ENCODE measurements around the gene LIPM.

The LIPM gene

DNA sequence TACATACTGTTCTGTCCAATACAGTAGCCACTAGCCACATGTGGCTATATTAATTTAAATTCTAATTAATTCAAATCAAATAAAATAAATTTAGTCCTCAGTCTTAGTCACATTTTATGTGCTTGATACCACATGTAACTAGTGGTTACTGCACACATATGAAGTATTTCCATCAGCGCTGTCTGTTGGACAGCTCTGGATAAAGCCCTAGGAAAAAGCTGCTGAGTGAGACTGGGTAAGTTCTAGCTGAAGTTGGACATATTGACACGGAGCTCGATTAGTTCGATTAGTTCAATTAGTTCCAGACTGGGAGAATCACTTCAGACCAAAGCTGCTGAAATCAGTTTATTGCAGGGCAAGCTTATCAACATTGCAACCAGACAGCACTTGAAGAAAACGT is 15.1 kb upstream of the LIPM start:
- H3K4me2 ChIP-seq (ENCODE audit: low read length), result no peak overlapping the region
- H3K4me1 ChIP-seq, result no peaks in the 10 kb centered on the region
- H3K9ac ChIP-seq, result no peak overlapping the region
- TF ChIP-seq CTCF (IDR thresholded peaks at IDR 0.05), result no peak
- no peaks in the 10 kb centered on the region for H3K9me3 ChIP-seq (ENCODE audit: control insufficient read depth, low read length)
- no peaks in the 10 kb centered on the region for H3K79me2 ChIP-seq
- no peaks in the 10 kb centered on the region for H3K27me3 ChIP-seq (ENCODE audit: control insufficient read depth, insufficient read depth, low read length)
- no peaks in the 10 kb centered on the region for H3K36me3 ChIP-seq (ENCODE audit: control insufficient read depth, insufficient read depth, low read length)
- H3K27ac ChIP-seq, result no peak overlapping the region
- H2AFZ ChIP-seq, result no peak overlapping the region
- no peak overlapping the region for H3K4me3 ChIP-seq (ENCODE audit: low read depth, low read length)

GRCh38 chr10:88788924-88789323 is 13.6 kb upstream of the LIPM start:
- Histone ChIP-seq H3K36me3 (ENCODE audit: control insufficient read depth, insufficient read depth, low read length) (no peaks in the 10 kb centered on the region), H3K9me3 (ENCODE audit: control insufficient read depth, low read length) (no peaks in the 10 kb centered on the region), H3K4me1 (no peaks in the 10 kb centered on the region), H3K4me3 (ENCODE audit: low read depth, low read length) (no peak overlapping the region), H3K9ac (no peak overlapping the region), H3K79me2 (no peaks in the 10 kb centered on the region), H2AFZ (no peak overlapping the region), H3K4me2 (ENCODE audit: low read length) (no peak overlapping the region), H3K27ac (no peak overlapping the region), H3K27me3 (ENCODE audit: control insufficient read depth, insufficient read depth, low read length) (no peaks in the 10 kb centered on the region)
- no peak for TF ChIP-seq CTCF (IDR thresholded peaks at IDR 0.05)

GRCh38 chr10:88791924-88792323 is 10.6 kb upstream of the LIPM start:
- no peaks in the 10 kb centered on the region for H3K9me3 ChIP-seq (ENCODE audit: control insufficient read depth, low read length)
- H3K79me2 ChIP-seq, result no peaks in the 10 kb centered on the region
- no peak overlapping the region for H3K9ac ChIP-seq
- no peaks in the 10 kb centered on the region for H3K4me1 ChIP-seq
- no peaks in the 10 kb centered on the region for H3K36me3 ChIP-seq (ENCODE audit: control insufficient read depth, insufficient read depth, low read length)
- no peak overlapping the region for H3K4me2 ChIP-seq (ENCODE audit: low read length)
- H3K27ac ChIP-seq, result no peak overlapping the region
- H3K27me3 ChIP-seq (ENCODE audit: control insufficient read depth, insufficient read depth, low read length), result no peaks in the 10 kb centered on the region
- peak; percentile 23 for TF ChIP-seq CTCF (IDR thresholded peaks at IDR 0.05)
- H3K4me3 ChIP-seq (ENCODE audit: low read depth, low read length), result no peak overlapping the region
- no peak overlapping the region for H2AFZ ChIP-seq

DNA sequence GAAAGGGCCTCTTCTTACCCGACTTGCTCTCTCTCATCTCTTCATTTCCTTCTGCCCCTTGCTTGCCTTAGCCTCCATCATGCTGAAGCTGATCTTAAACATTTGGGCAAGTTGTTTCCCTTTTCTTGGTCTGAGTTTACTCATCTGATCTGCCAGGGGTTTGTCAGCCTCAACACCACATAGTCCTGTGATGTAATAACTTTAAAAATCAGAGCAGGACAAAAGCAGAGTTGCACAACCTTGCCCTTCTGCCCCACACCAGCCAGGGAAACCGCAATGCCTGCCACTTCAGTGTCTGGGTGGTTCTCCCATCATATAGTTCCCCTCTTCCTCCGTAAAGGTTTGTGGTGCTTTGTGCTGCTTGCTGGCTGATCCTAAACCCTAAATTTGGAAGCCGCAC is 9.9 kb upstream of the LIPM start:
- H3K4me1 ChIP-seq, result no peaks in the 10 kb centered on the region
- H2AFZ ChIP-seq, result no peak overlapping the region
- no peaks in the 10 kb centered on the region for H3K9me3 ChIP-seq (ENCODE audit: control insufficient read depth, low read length)
- H3K36me3 ChIP-seq (ENCODE audit: control insufficient read depth, insufficient read depth, low read length), result no peaks in the 10 kb centered on the region
- H3K4me3 ChIP-seq (ENCODE audit: low read depth, low read length), result no peak overlapping the region
- H3K79me2 ChIP-seq, result no peaks in the 10 kb centered on the region
- no peak overlapping the region for H3K27ac ChIP-seq
- no peaks in the 10 kb centered on the region for H3K27me3 ChIP-seq (ENCODE audit: control insufficient read depth, insufficient read depth, low read length)
- no peak for TF ChIP-seq CTCF (IDR thresholded peaks at IDR 0.05)
- H3K4me2 ChIP-seq (ENCODE audit: low read length), result no peak overlapping the region
- H3K9ac ChIP-seq, result no peak overlapping the region

- no peaks in the 10 kb centered on the region for H3K36me3 ChIP-seq (ENCODE audit: control insufficient read depth, insufficient read depth, low read length)
- H2AFZ ChIP-seq, result no peak overlapping the region
- no peak for TF ChIP-seq CTCF (IDR thresholded peaks at IDR 0.05)
- no peak overlapping the region for H3K4me2 ChIP-seq (ENCODE audit: low read length)
- H3K9me3 ChIP-seq (ENCODE audit: control insufficient read depth, low read length), result no peaks in the 10 kb centered on the region
- no peak overlapping the region for H3K4me3 ChIP-seq (ENCODE audit: low read depth, low read length)
- H3K27me3 ChIP-seq (ENCODE audit: control insufficient read depth, insufficient read depth, low read length), result no peaks in the 10 kb centered on the region
- no peaks in the 10 kb centered on the region for H3K79me2 ChIP-seq
- no peaks in the 10 kb centered on the region for H3K4me1 ChIP-seq
- H3K9ac ChIP-seq, result no peak overlapping the region
- H3K27ac ChIP-seq, result no peak overlapping the region
These were observed 8.7 kb upstream of the LIPM start for GRCh38 chr10:88793712-88794299.

All from parathyroid adenoma (tissue), 2 donors.